HEK293T (cell line): ENCODE data around the gene MAT1A.

ENCODE experiments used
- ARNT ChIP-seq: fragments of 450-650 bp; IDR thresholded peaks from 2 replicates; pipeline ENCODE4 v1.6.1; 2017; ENCODE audit warnings: mild to moderate bottlenecking
- BHLHE40 ChIP-seq: fragments of 450-650 bp; IDR thresholded peaks from 2 replicates; pipeline ENCODE4 v1.6.1; 2016; ENCODE audit warnings: mild to moderate bottlenecking, moderate library complexity, borderline replicate concordance
- ELF4 ChIP-seq: fragments of 450-650 bp; IDR thresholded peaks from 2 replicates; pipeline ENCODE4 v1.6.1; 2017; ENCODE audit warnings: antibody characterized with exemption
- FOXK2 ChIP-seq: fragments of 450-650 bp; IDR thresholded peaks from 2 replicates; pipeline ENCODE4 v1.6.1; 2016; ENCODE audit warnings: mild to moderate bottlenecking
- L3MBTL2 ChIP-seq: fragments of 450-650 bp; conservative IDR thresholded peaks from 2 replicates; pipeline ENCODE4 v1.6.1; 2016; ENCODE audit warnings: mild to moderate bottlenecking
- SP1 ChIP-seq: fragments of 450-650 bp; IDR thresholded peaks from 2 replicates; pipeline ENCODE4 v1.6.1; 2017
- SUZ12 ChIP-seq: fragments of 450-650 bp; IDR thresholded peaks from 2 replicates; pipeline ENCODE4 v1.6.1; 2016; ENCODE audit warnings: mild to moderate bottlenecking
- ZNF384 ChIP-seq: fragments of 450-650 bp; IDR thresholded peaks from 2 replicates; pipeline ENCODE4 v1.6.1; 2016
- TF ChIP-seq, protein P1 (sequence below): fragments of 450-650 bp; IDR thresholded peaks from 2 replicates; pipeline ENCODE4 v1.6.1; 2016

GRCh38 chr10:80292607-80293239 lies 3.3 kb upstream of the MAT1A start:
- TF ChIP-seq FOXK2 = no peak
- no peak for TF ChIP-seq ARNT
- TF ChIP-seq BHLHE40 = no peak
- TF ChIP-seq SUZ12 = no peak
- TF ChIP-seq, protein P1, sequence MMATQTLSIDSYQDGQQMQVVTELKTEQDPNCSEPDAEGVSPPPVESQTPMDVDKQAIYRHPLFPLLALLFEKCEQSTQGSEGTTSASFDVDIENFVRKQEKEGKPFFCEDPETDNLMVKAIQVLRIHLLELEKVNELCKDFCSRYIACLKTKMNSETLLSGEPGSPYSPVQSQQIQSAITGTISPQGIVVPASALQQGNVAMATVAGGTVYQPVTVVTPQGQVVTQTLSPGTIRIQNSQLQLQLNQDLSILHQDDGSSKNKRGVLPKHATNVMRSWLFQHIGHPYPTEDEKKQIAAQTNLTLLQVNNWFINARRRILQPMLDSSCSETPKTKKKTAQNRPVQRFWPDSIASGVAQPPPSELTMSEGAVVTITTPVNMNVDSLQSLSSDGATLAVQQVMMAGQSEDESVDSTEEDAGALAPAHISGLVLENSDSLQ = no peak
- TF ChIP-seq ZNF384 = no peak
- TF ChIP-seq SP1 = no peak
- TF ChIP-seq L3MBTL2 = no peak
- TF ChIP-seq ELF4 = no peak
